GM23248 (cell line): ENCODE results near the gene SLC4A1AP. TPM values are rescaled to one million over a fixed set of nuclear protein-coding genes. Genes with fewer than 3 reads are reported as not detected.
"Not testable (repeated sequence)": the region's sequence is repeated elsewhere in the genome, so short reads cannot be mapped to it uniquely, and the experiment has no call there.

Experiments used
- DNase-seq: peaks from one replicate; pipeline ENCODE4 v3.0.0-alpha.2; 2015
- H2AFZ ChIP-seq: fragments of 200-600 bp; sonication (generic); 2 replicates; pipeline ENCODE4 v1.6.1; 2016; ENCODE audit warnings: antibody characterized with exemption
- H3F3A ChIP-seq: fragments of 200-600 bp; sonication (generic); 2 replicates; pipeline ENCODE4 v1.6.1; 2016; ENCODE audit warnings: mild to moderate bottlenecking, antibody characterized with exemption, mixed run types; ENCODE audit not compliant: insufficient read depth
- H3K27ac ChIP-seq: fragments of 200-600 bp; sonication (generic); 2 replicates; pipeline ENCODE4 v1.5.1; 2016; ENCODE audit warnings: mild to moderate bottlenecking
- H3K27me3 ChIP-seq: fragments of 200-600 bp; sonication (generic); replicated peaks from 2 replicates; pipeline ENCODE4 v1.6.1; 2016; ENCODE audit warnings: mild to moderate bottlenecking; ENCODE audit not compliant: insufficient read depth
- H3K36me3 ChIP-seq: fragments of 200-600 bp; sonication (generic); 2 replicates; pipeline ENCODE4 v1.6.1; 2016; ENCODE audit warnings: low read depth, mild to moderate bottlenecking
- H3K4me1 ChIP-seq: fragments of 200-600 bp; sonication (generic); 2 replicates; pipeline ENCODE4 v1.6.1; 2016; ENCODE audit warnings: mild to moderate bottlenecking; ENCODE audit not compliant: insufficient read depth
- H3K4me2 ChIP-seq: fragments of 200-600 bp; sonication (generic); one replicate; pipeline ENCODE4 v1.6.1; 2016; ENCODE audit warnings: mild to moderate bottlenecking; ENCODE audit not compliant: unreplicated experiment
- H3K4me3 ChIP-seq: fragments of 200-600 bp; sonication (generic); 2 replicates; pipeline ENCODE4 v1.5.1; 2016; ENCODE audit warnings: mild to moderate bottlenecking
- H3K79me2 ChIP-seq: fragments of 200-600 bp; sonication (generic); 2 replicates; pipeline ENCODE4 v1.6.1; 2016; ENCODE audit warnings: mild to moderate bottlenecking; ENCODE audit not compliant: insufficient read depth
- H3K9ac ChIP-seq: fragments of 200-600 bp; sonication (generic); 2 replicates; pipeline ENCODE4 v1.6.1; 2016; ENCODE audit warnings: mild to moderate bottlenecking
- H3K9me2 ChIP-seq: fragments of 200-600 bp; sonication (generic); 2 replicates; pipeline ENCODE4 v1.6.1; 2016; ENCODE audit warnings: mixed run types, mild to moderate bottlenecking, moderate library complexity; ENCODE audit not compliant: insufficient read depth
- H3K9me3 ChIP-seq: fragments of 200-600 bp; sonication (generic); one replicate; pipeline ENCODE4 v1.6.1; 2017; ENCODE audit warnings: low read depth
- H4K20me1 ChIP-seq: fragments of 200-600 bp; sonication (generic); 2 replicates; pipeline ENCODE4 v1.6.0; 2016; ENCODE audit not compliant: insufficient read depth
- EZH2 ChIP-seq: fragments of 200-600 bp; sonication (generic); IDR thresholded peaks from 2 replicates; pipeline ENCODE4 v1.6.1; 2018; ENCODE audit warnings: antibody characterized with exemption, mild to moderate bottlenecking; ENCODE audit not compliant: insufficient read depth, poor library complexity, severe bottlenecking
- EZH2phosphoT487 ChIP-seq: fragments of 200-600 bp; sonication (generic); IDR thresholded peaks from 2 replicates; pipeline ENCODE4 v1.6.1; 2018; ENCODE audit warnings: antibody characterized with exemption, moderate library complexity, mild to moderate bottlenecking, low read depth; ENCODE audit not compliant: insufficient read depth
- WGBS, 2 experiments: methylation state at CpG; one replicate each; pipeline ENCODE4 v1.1.6; 2015 to 2017; ENCODE audit warnings: low lambda C conversion rate in 2 of 2, low coverage in 1 of 2; ENCODE audit errors: missing lambda C conversion rate in 2 of 2; 5-methylcytosine and 5-hydroxymethylcytosine counted together
- in situ Hi-C: fragments of 300-500 bp; cut with MboI; formaldehyde crosslinking; loops from 2 replicates; pipeline ENCODE4 v1.15.0; 2020
- polyA plus RNA-seq: library from polyadenylated mRNA; unstranded; fragments of >200 nt; fragmentation: Nextera tagmentation; extraction: Ambion mirVana; gene quantifications from 2 replicates; pipeline ENCODE4 v1.2.1, GENCODE V29; 2016
- total RNA-seq: library from RNA; depleted of rRNA; stranded (reverse); fragments of >200 nt; shearing (Covaris generic); gene quantifications from 2 replicates; pipeline ENCODE4 v1.2.3, GENCODE V29; 2014

SLC4A1AP gene
- total and polyA plus RNA-seq, 2 experiments from 2014 or later: 22.4 to 23.9 TPM

GRCh38 chr2:27681841-27682240 lies 18.2 kb downstream of the SLC4A1AP start:
- H3K9me2 ChIP-seq: no peaks in the 10 kb centered on the region
- H3K4me3 ChIP-seq: peak overlapping the region; percentile 39
- DNase-seq: peak; percentile 81
- H3F3A ChIP-seq: peaks cover 29% of the 10 kb centered on the region
- no peaks in the 10 kb centered on the region for H3K27me3 ChIP-seq
- H3K79me2 ChIP-seq: no peaks in the 10 kb centered on the region
- in situ Hi-C loops: no loop called here
- H3K4me1 ChIP-seq: peaks cover 31% of the 10 kb centered on the region
- peak overlapping the region; percentile 96 for H3K27ac ChIP-seq
- TF ChIP-seq EZH2phosphoT487: no peak
- H3K36me3 ChIP-seq: peaks cover 32% of the 10 kb centered on the region
- peak overlapping the region; percentile 70 for H3K9ac ChIP-seq
- H3K9me3 ChIP-seq: no peaks in the 10 kb centered on the region
- WGBS, 2 experiments: 94 to 97% methylated on average over 1 of the region's 1 CpG
- no peak overlapping the region for H2AFZ ChIP-seq
- H3K4me2 ChIP-seq: peak overlapping the region; percentile 85
- no peaks in the 10 kb centered on the region for H4K20me1 ChIP-seq

- 19 to 23% methylated on average over 7 of the region's 7 CpGs for WGBS, 2 experiments
- H3K9me3 ChIP-seq, H3K9me2 ChIP-seq, H3K27me3 ChIP-seq, in situ Hi-C loops, H2AFZ ChIP-seq, H3K79me2 ChIP-seq, H4K20me1 ChIP-seq: not testable (repeated sequence)
- Histone ChIP-seq H3K36me3 (peaks cover 28% of the 10 kb centered on the region), H3K27ac (peak overlapping the region; percentile 96), H3K4me2 (peak overlapping the region; percentile 85), H3K4me1 (peaks cover 31% of the 10 kb centered on the region), H3K4me3 (peak overlapping the region; percentile 39), H3F3A (peaks cover 29% of the 10 kb centered on the region), H3K9ac (peak overlapping the region; percentile 70)
- DNase-seq: peak; percentile 95
Measured at GRCh38 chr2:27682334-27682771, 18.7 kb downstream of the SLC4A1AP start.

GRCh38 chr2:27683390-27684071 lies 19.8 kb downstream of the SLC4A1AP start:
- H3K4me3 ChIP-seq: no peak overlapping the region
- H3K36me3 ChIP-seq: peaks cover 27% of the 10 kb centered on the region
- H3K79me2 ChIP-seq: no peaks in the 10 kb centered on the region
- 23 to 28% methylated on average over 9 of the region's 9 CpGs for WGBS, 2 experiments
- peaks cover 31% of the 10 kb centered on the region for H3K4me1 ChIP-seq
- no peak for TF ChIP-seq EZH2
- no peak for TF ChIP-seq EZH2phosphoT487
- in situ Hi-C loops: no loop called here
- H3K4me2 ChIP-seq: no peak overlapping the region
- peak overlapping the region; percentile 56 for H3K9ac ChIP-seq
- no peaks in the 10 kb centered on the region for H3K9me3 ChIP-seq
- peak; percentile 86 for DNase-seq
- H3K27me3 ChIP-seq: no peaks in the 10 kb centered on the region
- peak overlapping the region; percentile 96 for H3K27ac ChIP-seq
- H3F3A ChIP-seq: peaks cover 33% of the 10 kb centered on the region
- no peaks in the 10 kb centered on the region for H3K9me2 ChIP-seq
- H2AFZ ChIP-seq: no peak overlapping the region
- H4K20me1 ChIP-seq: no peaks in the 10 kb centered on the region

GRCh38 chr2:27685006-27685405 lies 21.3 kb downstream of the SLC4A1AP start:
- H3K9ac ChIP-seq, H2AFZ ChIP-seq, DNase-seq, H3K79me2 ChIP-seq, H3K4me2 ChIP-seq, H3K9me2 ChIP-seq, H3K4me3 ChIP-seq, H3K9me3 ChIP-seq, H3K27ac ChIP-seq, in situ Hi-C loops, H3K27me3 ChIP-seq, H4K20me1 ChIP-seq: not testable (repeated sequence)
- H3K4me1 ChIP-seq: peaks cover 31% of the 10 kb centered on the region
- peaks cover 26% of the 10 kb centered on the region for H3K36me3 ChIP-seq
- peaks cover 35% of the 10 kb centered on the region for H3F3A ChIP-seq
- WGBS, 2 experiments: 94 to 95% methylated on average over 1 of the region's 1 CpG

GRCh38 chr2:27685577-27685976 lies 21.9 kb downstream of the SLC4A1AP start:
- peaks cover 31% of the 10 kb centered on the region for H3F3A ChIP-seq
- H3K9me3 ChIP-seq: no peaks in the 10 kb centered on the region
- no peaks in the 10 kb centered on the region for H3K79me2 ChIP-seq
- peaks cover 30% of the 10 kb centered on the region for H3K4me1 ChIP-seq
- H3K9ac ChIP-seq: no peak overlapping the region
- H3K36me3 ChIP-seq: peaks cover 26% of the 10 kb centered on the region
- TF ChIP-seq EZH2phosphoT487 (no peak), EZH2 (no peak)
- WGBS, 2 experiments: 98 to 100% methylated on average over 3 of the region's 3 CpGs
- no peak overlapping the region for H2AFZ ChIP-seq
- no peak overlapping the region for H3K4me3 ChIP-seq
- no peak for DNase-seq
- no peaks in the 10 kb centered on the region for H4K20me1 ChIP-seq
- no peak overlapping the region for H3K27ac ChIP-seq
- in situ Hi-C loops: no loop called here
- no peaks in the 10 kb centered on the region for H3K27me3 ChIP-seq
- no peaks in the 10 kb centered on the region for H3K9me2 ChIP-seq
- H3K4me2 ChIP-seq: no peak overlapping the region
